Measurements from ENCODE around the gene RAB11FIP3. TPM values are rescaled to one million over a fixed set of nuclear protein-coding genes. Genes with fewer than 3 reads are reported as not detected.

RAB11FIP3 gene
- total RNA-seq, 3 donors from 2014 or later = 22.0 to 44.6 (median 24.5) TPM

GRCh38 chr16:444027-444426 is 18.6 kb downstream of the RAB11FIP3 start:
- Histone ChIP-seq H3K36me3 (no peaks in the 10 kb centered on the region), H3K4me1 (peaks cover 0 to 6% of the 10 kb centered on the region in 2 donors), H3K4me3 (no peak overlapping the region), H3K9me3 (no peaks in the 10 kb centered on the region), H3K27ac (no peak overlapping the region), H3K27me3 (no peaks in the 10 kb centered on the region)
- TF ChIP-seq CTCF (IDR thresholded peaks at IDR 0.05) (no peak), POLR2A (IDR thresholded peaks at IDR 0.05) (no peak), POLR2AphosphoS5 (IDR thresholded peaks at IDR 0.05) (no peak)
- intact Hi-C loops (cut with DNase I; ENCODE audit: low total_unique reads) = no loop called here
- DNase-seq (ENCODE audit: low spot score in 2 of 2) = no peak

- Histone ChIP-seq H3K36me3 (no peaks in the 10 kb centered on the region), H3K4me3 (no peak overlapping the region), H3K9me3 (no peaks in the 10 kb centered on the region), H3K27me3 (no peaks in the 10 kb centered on the region), H3K27ac (no peak overlapping the region), H3K4me1 (peaks cover 0 to 6% of the 10 kb centered on the region in 2 donors)
- TF ChIP-seq POLR2A (IDR thresholded peaks at IDR 0.05) (no peak), CTCF (IDR thresholded peaks at IDR 0.05) (no peak), POLR2AphosphoS5 (IDR thresholded peaks at IDR 0.05) (no peak)
- DNase-seq (ENCODE audit: low spot score in 2 of 2) = no peak
- intact Hi-C loops (cut with DNase I; ENCODE audit: low total_unique reads) = no loop called here
Measured at GRCh38 chr16:445566-445965, 20.1 kb downstream of the RAB11FIP3 start.

GRCh38 chr16:450385-450784 is 24.9 kb downstream of the RAB11FIP3 start:
- intact Hi-C loops (cut with DNase I; ENCODE audit: low total_unique reads) = no loop called here
- Histone ChIP-seq H3K4me3 (no peak overlapping the region), H3K27me3 (no peaks in the 10 kb centered on the region), H3K4me1 (no peaks in the 10 kb centered on the region), H3K27ac (peak overlapping the region; percentile 58 to 68), H3K9me3 (no peaks in the 10 kb centered on the region), H3K36me3 (no peaks in the 10 kb centered on the region)
- TF ChIP-seq POLR2AphosphoS5 (IDR thresholded peaks at IDR 0.05) (no peak), CTCF (IDR thresholded peaks at IDR 0.05) (no peak), POLR2A (IDR thresholded peaks at IDR 0.05) (no peak)
- DNase-seq (ENCODE audit: low spot score in 2 of 2) = no peak

GRCh38 chr16:450785-451512 is 25.5 kb downstream of the RAB11FIP3 start:
- Histone ChIP-seq H3K9me3 (no peaks in the 10 kb centered on the region), H3K4me1 (no peaks in the 10 kb centered on the region), H3K27me3 (no peaks in the 10 kb centered on the region), H3K4me3 (no peak overlapping the region), H3K27ac (peak overlapping the region; percentile 58 to 68), H3K36me3 (no peaks in the 10 kb centered on the region)
- DNase-seq (ENCODE audit: low spot score in 2 of 2) = no peak
- no peak for TF ChIP-seq CTCF (IDR thresholded peaks at IDR 0.05)
- intact Hi-C loops (cut with DNase I; ENCODE audit: low total_unique reads) = no loop called here

GRCh38 chr16:454397-454940 is 29.0 kb downstream of the RAB11FIP3 start:
- Histone ChIP-seq H3K9me3 (no peaks in the 10 kb centered on the region), H3K36me3 (no peaks in the 10 kb centered on the region), H3K27ac (no peak overlapping the region), H3K4me3 (no peak overlapping the region), H3K27me3 (no peaks in the 10 kb centered on the region), H3K4me1 (no peaks in the 10 kb centered on the region)
- intact Hi-C loops (cut with DNase I; ENCODE audit: low total_unique reads) = no loop called here
- no peak for DNase-seq (ENCODE audit: low spot score in 2 of 2)
- TF ChIP-seq POLR2AphosphoS5 (IDR thresholded peaks at IDR 0.05) (no peak), CTCF (IDR thresholded peaks at IDR 0.05) (no peak), POLR2A (IDR thresholded peaks at IDR 0.05) (no peak)

Measured in breast epithelium (tissue), 4 donors.